ENCODE results near the gene SGK1.

DNA sequence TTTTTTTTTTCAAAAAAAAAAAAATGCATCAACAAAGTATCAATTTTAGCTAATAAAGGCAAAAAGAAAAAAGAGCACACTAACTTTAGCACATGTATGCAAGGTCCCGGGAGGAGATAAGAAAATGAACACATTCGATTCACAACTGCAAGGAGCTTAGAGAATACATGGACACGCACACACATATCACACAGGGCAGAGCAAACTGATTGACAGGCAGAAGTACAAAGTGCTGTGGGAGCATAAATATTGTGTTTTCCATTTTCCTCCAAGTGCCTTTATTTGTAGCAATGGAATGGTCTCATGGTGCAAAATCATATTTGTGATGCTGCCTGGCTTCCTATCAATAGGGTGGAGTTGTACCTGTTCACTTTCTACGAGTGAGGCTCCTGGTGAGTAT lies 63.8 kb downstream of the SGK1 start:
- TF ChIP-seq POLR2AphosphoS5 (IDR thresholded peaks at IDR 0.05) (no peak), POLR2A (IDR thresholded peaks at IDR 0.05) (no peak), EP300 (IDR thresholded peaks at IDR 0.05) (no peak)
- TF ChIP-seq, protein P1, sequence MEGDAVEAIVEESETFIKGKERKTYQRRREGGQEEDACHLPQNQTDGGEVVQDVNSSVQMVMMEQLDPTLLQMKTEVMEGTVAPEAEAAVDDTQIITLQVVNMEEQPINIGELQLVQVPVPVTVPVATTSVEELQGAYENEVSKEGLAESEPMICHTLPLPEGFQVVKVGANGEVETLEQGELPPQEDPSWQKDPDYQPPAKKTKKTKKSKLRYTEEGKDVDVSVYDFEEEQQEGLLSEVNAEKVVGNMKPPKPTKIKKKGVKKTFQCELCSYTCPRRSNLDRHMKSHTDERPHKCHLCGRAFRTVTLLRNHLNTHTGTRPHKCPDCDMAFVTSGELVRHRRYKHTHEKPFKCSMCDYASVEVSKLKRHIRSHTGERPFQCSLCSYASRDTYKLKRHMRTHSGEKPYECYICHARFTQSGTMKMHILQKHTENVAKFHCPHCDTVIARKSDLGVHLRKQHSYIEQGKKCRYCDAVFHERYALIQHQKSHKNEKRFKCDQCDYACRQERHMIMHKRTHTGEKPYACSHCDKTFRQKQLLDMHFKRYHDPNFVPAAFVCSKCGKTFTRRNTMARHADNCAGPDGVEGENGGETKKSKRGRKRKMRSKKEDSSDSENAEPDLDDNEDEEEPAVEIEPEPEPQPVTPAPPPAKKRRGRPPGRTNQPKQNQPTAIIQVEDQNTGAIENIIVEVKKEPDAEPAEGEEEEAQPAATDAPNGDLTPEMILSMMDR (IDR thresholded peaks at IDR 0.05): no peak

Data from suprapubic skin (tissue), 4 donors.